ENCODE results near the gene C16orf82. TPM values are rescaled to one million over a fixed set of nuclear protein-coding genes. Genes with fewer than 3 reads are reported as not detected.

The C16orf82 gene
- total and polyA plus RNA-seq, 7 donors, result not detected

DNA sequence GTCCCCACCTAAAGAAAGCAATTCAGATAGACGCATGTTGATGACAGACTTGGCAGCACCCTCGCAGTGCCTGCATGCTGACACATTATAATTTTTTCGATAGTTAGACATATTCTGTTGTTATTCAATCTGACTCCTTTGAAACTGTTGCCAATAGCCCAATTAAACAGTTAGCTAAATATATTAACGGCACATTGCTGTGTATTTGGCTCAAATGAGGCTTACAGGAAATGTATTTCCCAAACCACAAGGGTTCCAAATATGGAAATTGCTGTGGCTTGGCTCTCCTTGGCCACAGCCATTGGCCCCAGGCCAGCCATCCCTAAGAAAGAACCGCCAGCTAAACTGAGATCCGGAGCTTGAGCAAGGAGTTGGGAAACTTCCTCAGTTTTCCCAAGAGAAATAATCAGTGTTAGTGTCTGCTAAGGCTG, 31.1 kb downstream of the C16orf82 start:
- WGBS, 2 donors, result 64% methylated on average over 6 of the region's 6 CpGs
- DNase-seq, result no peak
- peaks cover 0 to 4% (median 0%) of the 10 kb centered on the region in 4 donors for H3K9me3 ChIP-seq
- no peak for TF ChIP-seq POLR2A (IDR thresholded peaks at IDR 0.05)
- TF ChIP-seq CTCF (IDR thresholded peaks at IDR 0.05), result no peak
- TF ChIP-seq POLR2AphosphoS5 (IDR thresholded peaks at IDR 0.05), result no peak
- TF ChIP-seq EP300 (IDR thresholded peaks at IDR 0.05), result no peak
- H3K27me3 ChIP-seq, result no peaks in the 10 kb centered on the region
- intact Hi-C loops (cut with DNase I), result no loop called here
- no peaks in the 10 kb centered on the region for H3K4me1 ChIP-seq
- no peak overlapping the region for H3K27ac ChIP-seq
- no peaks in the 10 kb centered on the region for H3K36me3 ChIP-seq
- no peak overlapping the region for H3K4me3 ChIP-seq

DNA sequence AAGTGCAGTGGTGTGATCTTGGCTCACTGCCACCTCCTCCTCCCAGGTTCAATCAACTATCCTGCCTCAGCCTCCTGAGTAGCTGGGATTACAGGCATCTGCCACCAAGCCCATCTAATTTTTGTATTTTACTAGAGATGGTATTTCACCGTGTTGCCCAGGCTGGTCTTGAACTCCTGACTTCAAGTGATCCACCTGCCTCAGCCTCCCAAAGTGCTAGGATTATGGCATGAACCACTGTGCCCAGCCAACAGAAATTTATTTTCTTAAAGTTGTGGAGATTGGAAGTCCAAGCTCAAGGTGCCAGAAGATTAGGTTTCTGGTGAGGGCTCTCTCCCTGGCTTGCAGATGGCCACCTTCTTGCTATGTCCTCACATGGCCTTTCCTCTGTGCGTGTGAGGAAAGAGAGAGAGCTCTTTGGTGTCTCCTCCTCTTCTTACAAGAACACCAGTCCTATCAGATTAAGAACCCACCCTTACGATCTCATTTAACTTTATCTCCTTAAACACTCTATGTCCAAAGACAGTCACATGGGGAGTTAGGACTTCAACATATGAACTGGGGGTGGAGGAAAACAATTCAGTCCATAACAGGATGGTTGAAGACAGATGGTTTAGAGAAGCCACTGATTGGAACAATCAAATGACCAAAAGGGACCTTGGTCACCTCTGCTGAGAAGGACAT, 31.8 kb downstream of the C16orf82 start:
- TF ChIP-seq EP300 (IDR thresholded peaks at IDR 0.05) (no peak), POLR2A (IDR thresholded peaks at IDR 0.05) (no peak), CTCF (IDR thresholded peaks at IDR 0.05) (no peak), POLR2AphosphoS5 (IDR thresholded peaks at IDR 0.05) (no peak)
- 85 to 88% methylated on average over 3 of the region's 3 CpGs for WGBS, 2 donors
- Histone ChIP-seq H3K27me3 (no peaks in the 10 kb centered on the region), H3K4me3 (no peak overlapping the region), H3K27ac (no peak overlapping the region), H3K36me3 (no peaks in the 10 kb centered on the region), H3K4me1 (no peaks in the 10 kb centered on the region), H3K9me3 (peaks cover 0 to 4% (median 0%) of the 10 kb centered on the region in 4 donors)
- no peak for DNase-seq
- intact Hi-C loops (cut with DNase I), result no loop called here

- no peaks in the 10 kb centered on the region for H3K27me3 ChIP-seq
- no peaks in the 10 kb centered on the region for H3K36me3 ChIP-seq
- DNase-seq, result no peak
- H3K9me3 ChIP-seq, result no peaks in the 10 kb centered on the region
- no peaks in the 10 kb centered on the region for H3K4me1 ChIP-seq
- TF ChIP-seq POLR2A (IDR thresholded peaks at IDR 0.05) (no peak), POLR2AphosphoS5 (IDR thresholded peaks at IDR 0.05) (no peak), EP300 (IDR thresholded peaks at IDR 0.05) (no peak), CTCF (IDR thresholded peaks at IDR 0.05) (no peak)
- WGBS, 2 donors, result 55 to 75% methylated on average over 11 of the region's 11 CpGs
- no peak overlapping the region for H3K27ac ChIP-seq
- intact Hi-C loops (cut with DNase I), result no loop called here
- no peak overlapping the region for H3K4me3 ChIP-seq
These were observed 36.2 kb downstream of the C16orf82 start for GRCh38 chr16:27102701-27103575.

DNA sequence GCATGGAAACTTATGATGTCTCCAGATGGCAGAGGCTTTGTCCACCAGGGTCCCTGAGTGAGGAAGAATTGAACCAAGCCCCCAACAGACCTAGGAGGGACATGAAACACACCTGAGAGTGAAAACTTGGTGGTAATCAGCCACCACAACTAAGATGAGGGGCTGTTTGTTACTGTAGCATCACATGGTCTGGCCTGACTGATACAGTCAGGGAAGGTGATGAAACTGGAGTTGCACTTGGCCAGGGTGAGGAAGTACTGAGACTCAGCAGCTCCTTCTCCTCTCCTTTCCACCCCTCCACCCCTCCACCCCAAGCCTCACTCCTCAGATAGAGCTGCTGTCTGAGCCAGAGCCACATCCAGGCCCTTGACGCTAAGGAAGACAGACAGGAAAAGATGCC, 37.2 kb downstream of the C16orf82 start:
- no peaks in the 10 kb centered on the region for H3K4me1 ChIP-seq
- no peaks in the 10 kb centered on the region for H3K27me3 ChIP-seq
- no peak overlapping the region for H3K4me3 ChIP-seq
- H3K27ac ChIP-seq, result no peak overlapping the region
- H3K36me3 ChIP-seq, result no peaks in the 10 kb centered on the region
- 83 to 100% methylated on average over 1 of the region's 1 CpG for WGBS, 2 donors
- no peaks in the 10 kb centered on the region for H3K9me3 ChIP-seq
- no peak for DNase-seq
- TF ChIP-seq CTCF (IDR thresholded peaks at IDR 0.05), result no peak
- TF ChIP-seq EP300 (IDR thresholded peaks at IDR 0.05), result no peak
- no peak for TF ChIP-seq POLR2A (IDR thresholded peaks at IDR 0.05)
- no peak for TF ChIP-seq POLR2AphosphoS5 (IDR thresholded peaks at IDR 0.05)
- intact Hi-C loops (cut with DNase I), result no loop called here

All from sigmoid colon (tissue), 7 donors.